ENCODE results near the gene COMMD1. TPM values are rescaled to one million over a fixed set of nuclear protein-coding genes. Genes with fewer than 3 reads are reported as not detected.
A peak's percentile ranks its signal among the peaks of the same experiment; 100 is the strongest.

Gene COMMD1
- polyA plus RNA-seq, 1 donor (not counting 4 experiments of a cell fraction or from before 2014, with no cell fraction given): 44.8 TPM

DNA sequence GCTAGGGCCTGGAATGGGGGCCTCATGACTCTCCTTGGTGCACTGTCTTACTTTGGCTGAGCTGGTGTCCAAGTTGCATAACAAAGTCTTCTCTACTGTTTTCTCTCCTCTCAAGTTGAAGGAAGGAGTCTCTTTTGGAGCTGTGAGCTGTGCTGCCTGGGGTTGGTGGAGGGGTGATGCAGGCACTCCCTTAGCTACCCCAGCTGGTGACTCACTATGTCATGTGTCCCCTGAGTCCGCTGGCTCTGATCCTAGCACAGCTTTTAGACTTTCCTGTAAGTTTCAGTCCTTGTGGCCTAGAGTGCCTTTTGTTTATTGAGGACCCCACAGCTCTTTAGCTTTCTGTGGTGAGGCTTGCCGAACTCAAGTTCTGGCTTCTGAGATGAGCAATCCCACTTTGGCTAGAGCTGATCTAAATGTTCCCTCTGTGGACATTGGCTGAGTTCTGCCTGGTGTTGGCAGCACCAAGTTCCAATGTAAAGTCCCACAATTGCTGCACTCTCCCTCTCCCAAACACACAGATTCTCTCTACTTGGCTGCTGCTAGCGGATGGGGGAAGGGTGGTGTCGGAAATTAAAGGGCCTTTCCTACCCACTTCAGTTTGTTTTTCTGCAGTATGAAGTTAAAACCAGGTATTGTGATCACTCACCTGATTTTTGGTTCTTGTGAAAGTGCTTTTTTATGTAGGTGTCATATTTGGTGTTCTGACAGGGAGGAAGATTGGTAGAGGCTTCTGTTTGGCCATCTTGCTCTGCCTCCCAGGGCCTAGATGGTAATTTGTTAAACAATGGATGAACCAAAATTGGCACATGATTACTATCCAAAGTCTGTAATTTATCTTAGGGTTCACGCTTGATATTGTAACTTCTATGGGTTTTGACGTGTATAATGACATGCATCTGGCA, 83.2 kb downstream of the COMMD1 start:
- H3K4me3 ChIP-seq (ENCODE audit: control insufficient read depth in 2 of 3, extremely low read depth in 1 of 3, insufficient read depth in 2 of 3, low read depth in 1 of 3, low read length in 3 of 3): no peak overlapping the region
- DNase-seq (ENCODE audit: low read depth, low spot score) (no peak), FAIRE-seq (peak; percentile 13)
- no peaks in the 10 kb centered on the region for H3K27me3 ChIP-seq (ENCODE audit: control insufficient read depth, extremely low read depth, insufficient read depth, low read length)
- H3K4me2 ChIP-seq (ENCODE audit: control insufficient read depth, extremely low read depth, insufficient read depth, low read depth, low read length): no peak overlapping the region
- H3K36me3 ChIP-seq (ENCODE audit: control insufficient read depth in 2 of 2, extremely low read depth in 1 of 2, insufficient read depth in 2 of 2, low read length in 2 of 2): no peaks in the 10 kb centered on the region
- no peaks in the 10 kb centered on the region for H3K79me2 ChIP-seq (ENCODE audit: control insufficient read depth, insufficient read depth, low read length)
- no peak overlapping the region for H3K9ac ChIP-seq (ENCODE audit: control insufficient read depth, extremely low read depth, insufficient read depth, low read length)
- TF ChIP-seq, protein P1, sequence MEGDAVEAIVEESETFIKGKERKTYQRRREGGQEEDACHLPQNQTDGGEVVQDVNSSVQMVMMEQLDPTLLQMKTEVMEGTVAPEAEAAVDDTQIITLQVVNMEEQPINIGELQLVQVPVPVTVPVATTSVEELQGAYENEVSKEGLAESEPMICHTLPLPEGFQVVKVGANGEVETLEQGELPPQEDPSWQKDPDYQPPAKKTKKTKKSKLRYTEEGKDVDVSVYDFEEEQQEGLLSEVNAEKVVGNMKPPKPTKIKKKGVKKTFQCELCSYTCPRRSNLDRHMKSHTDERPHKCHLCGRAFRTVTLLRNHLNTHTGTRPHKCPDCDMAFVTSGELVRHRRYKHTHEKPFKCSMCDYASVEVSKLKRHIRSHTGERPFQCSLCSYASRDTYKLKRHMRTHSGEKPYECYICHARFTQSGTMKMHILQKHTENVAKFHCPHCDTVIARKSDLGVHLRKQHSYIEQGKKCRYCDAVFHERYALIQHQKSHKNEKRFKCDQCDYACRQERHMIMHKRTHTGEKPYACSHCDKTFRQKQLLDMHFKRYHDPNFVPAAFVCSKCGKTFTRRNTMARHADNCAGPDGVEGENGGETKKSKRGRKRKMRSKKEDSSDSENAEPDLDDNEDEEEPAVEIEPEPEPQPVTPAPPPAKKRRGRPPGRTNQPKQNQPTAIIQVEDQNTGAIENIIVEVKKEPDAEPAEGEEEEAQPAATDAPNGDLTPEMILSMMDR (optimal IDR thresholded peaks at IDR 0.05 in 1 of 3, IDR thresholded peaks at IDR 0.05 in 1 of 3, conservative IDR thresholded peaks at IDR 0.05 in 1 of 3; ENCODE audit: extremely low read depth in 1 of 3, insufficient read depth in 2 of 3, low read length in 3 of 3): no peak
- TF ChIP-seq EZH2 (IDR thresholded peaks at IDR 0.05; ENCODE audit: low read length): no peak
- H4K20me1 ChIP-seq (ENCODE audit: control insufficient read depth, extremely low read depth, insufficient read depth, low read length): no peaks in the 10 kb centered on the region
- no peaks in the 10 kb centered on the region for H3K9me1 ChIP-seq (ENCODE audit: control insufficient read depth, extremely low read depth, insufficient read depth, low read length)
- no peaks in the 10 kb centered on the region for H3K4me1 ChIP-seq (ENCODE audit: control insufficient read depth, extremely low read depth, insufficient read depth, low read length)
- no peak overlapping the region for H3K27ac ChIP-seq (ENCODE audit: control insufficient read depth, insufficient read depth, low read length)
- no peak overlapping the region for H2AFZ ChIP-seq (ENCODE audit: control insufficient read depth, low read length)
- dilution Hi-C loops (cut with MboI; ENCODE audit: extremely low pct_ligation_motif_present, low sequenced_read_pairs): no loop called here
- no peaks in the 10 kb centered on the region for H3K9me3 ChIP-seq (ENCODE audit: control insufficient read depth, low read depth, low read length)

DNA sequence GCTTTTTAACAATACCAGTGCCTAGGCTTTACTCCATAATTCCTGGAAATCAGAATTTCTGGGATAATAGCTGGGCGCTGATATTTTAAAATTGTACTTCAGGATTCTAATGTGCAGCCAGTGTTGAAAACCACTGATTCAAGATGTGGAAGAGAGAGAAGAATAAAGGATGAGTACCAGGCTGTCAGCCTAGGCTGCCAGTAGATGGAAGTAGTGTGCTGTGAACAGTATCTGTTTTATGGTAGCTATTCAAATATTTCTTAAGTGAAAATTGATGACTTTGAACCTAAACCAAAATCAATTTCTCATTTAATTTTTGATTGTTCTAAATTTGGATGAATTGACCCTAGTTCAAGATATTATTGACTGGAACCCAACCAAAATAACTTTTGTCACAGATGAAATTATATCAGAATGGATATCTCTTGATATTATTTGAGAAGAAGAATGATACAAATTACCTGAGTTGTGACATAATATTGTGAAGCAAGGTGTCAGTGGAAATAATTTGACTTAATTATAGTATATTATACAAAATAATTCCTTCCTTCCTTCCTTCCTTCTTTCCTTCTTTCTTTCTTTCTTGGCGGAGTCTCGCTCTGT, 88.0 kb downstream of the COMMD1 start:
- H3K9me1 ChIP-seq (ENCODE audit: control insufficient read depth, extremely low read depth, insufficient read depth, low read length): no peaks in the 10 kb centered on the region
- H3K9ac ChIP-seq (ENCODE audit: control insufficient read depth, extremely low read depth, insufficient read depth, low read length): no peak overlapping the region
- H3K27me3 ChIP-seq (ENCODE audit: control insufficient read depth, extremely low read depth, insufficient read depth, low read length): no peaks in the 10 kb centered on the region
- DNase-seq (ENCODE audit: low read depth, low spot score) (no peak), FAIRE-seq (no peak)
- no peak overlapping the region for H3K4me3 ChIP-seq (ENCODE audit: control insufficient read depth in 2 of 3, extremely low read depth in 1 of 3, insufficient read depth in 2 of 3, low read depth in 1 of 3, low read length in 3 of 3)
- H2AFZ ChIP-seq (ENCODE audit: control insufficient read depth, low read length): no peak overlapping the region
- H4K20me1 ChIP-seq (ENCODE audit: control insufficient read depth, extremely low read depth, insufficient read depth, low read length): no peaks in the 10 kb centered on the region
- no peak overlapping the region for H3K4me2 ChIP-seq (ENCODE audit: control insufficient read depth, extremely low read depth, insufficient read depth, low read depth, low read length)
- dilution Hi-C loops (cut with MboI; ENCODE audit: extremely low pct_ligation_motif_present, low sequenced_read_pairs): no loop called here
- H3K4me1 ChIP-seq (ENCODE audit: control insufficient read depth, extremely low read depth, insufficient read depth, low read length): no peaks in the 10 kb centered on the region
- H3K36me3 ChIP-seq (ENCODE audit: control insufficient read depth in 2 of 2, extremely low read depth in 1 of 2, insufficient read depth in 2 of 2, low read length in 2 of 2): no peaks in the 10 kb centered on the region
- H3K27ac ChIP-seq (ENCODE audit: control insufficient read depth, insufficient read depth, low read length): no peak overlapping the region
- H3K9me3 ChIP-seq (ENCODE audit: control insufficient read depth, low read depth, low read length): no peaks in the 10 kb centered on the region
- no peaks in the 10 kb centered on the region for H3K79me2 ChIP-seq (ENCODE audit: control insufficient read depth, insufficient read depth, low read length)
- no peak for TF ChIP-seq EZH2 (IDR thresholded peaks at IDR 0.05; ENCODE audit: low read length)
- TF ChIP-seq, protein P1 (optimal IDR thresholded peaks at IDR 0.05 in 1 of 3, IDR thresholded peaks at IDR 0.05 in 1 of 3, conservative IDR thresholded peaks at IDR 0.05 in 1 of 3; ENCODE audit: extremely low read depth in 1 of 3, insufficient read depth in 2 of 3, low read length in 3 of 3): peak; percentile 62 to 72 (median 62)
